Lower leg skin (tissue), 4 donors: ENCODE data around the gene TNFSF15. TPM values are rescaled to one million over a fixed set of nuclear protein-coding genes. Genes with fewer than 3 reads are reported as not detected.

Source experiments
- DNase-seq, 2 donors: peaks; one replicate each; pipeline ENCODE4 v3.0.0-alpha.2; 2019; ENCODE audit warnings: low spot score in 2 of 2
- H3K4me3 ChIP-seq: fragments of 200-600 bp; sonication (generic); 2 replicates; pipeline ENCODE4 v1.5.1; 2017; ENCODE audit warnings: mild to moderate bottlenecking, low read depth; ENCODE audit not compliant: poor library complexity, severe bottlenecking
- CTCF ChIP-seq, 3 donors: fragments of 450-650 bp; IDR thresholded peaks; one replicate each; pipeline ENCODE4 v1.5.1; 2016; ENCODE audit warnings: antibody characterized with exemption in 3 of 3, mild to moderate bottlenecking in 3 of 3, moderate library complexity in 2 of 3
- POLR2A ChIP-seq, 2 donors: fragments of 450-650 bp; IDR thresholded peaks; one replicate each; pipeline ENCODE4 v1.6.1; 2016 to 2017; ENCODE audit warnings: antibody characterized with exemption in 2 of 2, mild to moderate bottlenecking in 1 of 2, moderate library complexity in 1 of 2
- WGBS, 2 donors: methylation state at CpG; one replicate each; pipeline ENCODE4 v1.1.5; 2018; 5-methylcytosine and 5-hydroxymethylcytosine counted together
- intact Hi-C: fragments of 100-400 bp; cut with DNase I; formaldehyde crosslinking; loops from one replicate; pipeline ENCODE4 v1.15.0; 2023; ENCODE audit warnings: low total_unique reads
- total RNA-seq, 4 donors: library from RNA; depleted of rRNA; stranded (reverse); fragments of >200 nt; gene quantifications; one replicate each; pipeline ENCODE4 v1.1.0, GENCODE V29; 2016

Gene TNFSF15
- total RNA-seq, 4 donors from 2014 or later, result 0.08 to 0.88 (median 0.26) TPM; not detected in 1

- no peak for DNase-seq
- intact Hi-C loops, result no loop called here
- 87% methylated on average over 4 of the region's 4 CpGs for WGBS, 2 donors
Measured at GRCh38 chr9:114774524-114774923, 31.3 kb downstream of the TNFSF15 start.

GRCh38 chr9:114771889-114772288, 34.0 kb downstream of the TNFSF15 start:
- intact Hi-C loops, result no loop called here
- DNase-seq, result no peak
- 74% methylated on average over 6 of the region's 6 CpGs for WGBS, 2 donors
- no peak for TF ChIP-seq POLR2A (IDR thresholded peaks at IDR 0.05)
- no peak for TF ChIP-seq CTCF (IDR thresholded peaks at IDR 0.05)
- no peak overlapping the region for H3K4me3 ChIP-seq

More at GRCh38 chr9:114774524-114774923, 31.3 kb downstream of the TNFSF15 start:
- H3K4me3 ChIP-seq, result no peak overlapping the region
- TF ChIP-seq CTCF (IDR thresholded peaks at IDR 0.05) (no peak), POLR2A (IDR thresholded peaks at IDR 0.05) (no peak)

GRCh38 chr9:114770991-114771390, 34.8 kb downstream of the TNFSF15 start:
- WGBS, 2 donors, result 87 to 94% methylated on average over 3 of the region's 3 CpGs
- no peak for TF ChIP-seq CTCF (IDR thresholded peaks at IDR 0.05)
- no peak for TF ChIP-seq POLR2A (IDR thresholded peaks at IDR 0.05)
- intact Hi-C loops, result no loop called here
- H3K4me3 ChIP-seq, result no peak overlapping the region
- no peak for DNase-seq

- 11 to 18% methylated on average over 1 of the region's 1 CpG for WGBS, 2 donors
- no peak for DNase-seq
- no peak for TF ChIP-seq POLR2A (IDR thresholded peaks at IDR 0.05)
- TF ChIP-seq CTCF (IDR thresholded peaks at IDR 0.05), result no peak
- intact Hi-C loops, result no loop called here
- H3K4me3 ChIP-seq, result no peak overlapping the region
Measured at GRCh38 chr9:114769624-114770023, 36.2 kb downstream of the TNFSF15 start.

GRCh38 chr9:114763220-114763619, 42.6 kb downstream of the TNFSF15 start:
- no peak overlapping the region for H3K4me3 ChIP-seq
- 87 to 93% methylated on average over 4 of the region's 4 CpGs for WGBS, 2 donors
- intact Hi-C loops, result no loop called here
- DNase-seq, result no peak
- no peak for TF ChIP-seq POLR2A (IDR thresholded peaks at IDR 0.05)
- TF ChIP-seq CTCF (IDR thresholded peaks at IDR 0.05), result no peak

- TF ChIP-seq POLR2A (IDR thresholded peaks at IDR 0.05), result no peak
- no peak for TF ChIP-seq CTCF (IDR thresholded peaks at IDR 0.05)
- WGBS, 2 donors, result 89 to 90% methylated on average over 2 of the region's 2 CpGs
- intact Hi-C loops, result no loop called here
- DNase-seq, result no peak
- H3K4me3 ChIP-seq, result no peak overlapping the region
Measured at GRCh38 chr9:114761523-114761922, 44.3 kb downstream of the TNFSF15 start.
